GM19240 (cell line): ENCODE results near the gene TOP1.
"Not testable (repeated sequence)": the region's sequence is repeated elsewhere in the genome, so short reads cannot be mapped to it uniquely, and the experiment has no call there.

Source experiments
- DNase-seq: peaks from one replicate; pipeline ENCODE4 v3.0.0; 2011; ENCODE audit warnings: low spot score; ENCODE audit not compliant: insufficient read length

TOP1 gene

GRCh38 chr20:41126719-41127118, 98.1 kb downstream of the TOP1 start:
- no peak for DNase-seq

- DNase-seq = not testable (repeated sequence)
Measured at GRCh38 chr20:41128317-41128716, 99.7 kb downstream of the TOP1 start.

- DNase-seq = no peak
Measured at GRCh38 chr20:41131594-41132387, 103.2 kb downstream of the TOP1 start.

- not testable (repeated sequence) for DNase-seq
Measured at GRCh38 chr20:41132388-41132775, 103.8 kb downstream of the TOP1 start.

- peak; percentile 62 for DNase-seq
Measured at GRCh38 chr20:41133709-41134361, 105.2 kb downstream of the TOP1 start.

GRCh38 chr20:41134362-41135186, 106.0 kb downstream of the TOP1 start:
- no peak for DNase-seq

- no peak for DNase-seq
Measured at GRCh38 chr20:41135187-41135887, 106.7 kb downstream of the TOP1 start.

GRCh38 chr20:41135888-41136679, 107.5 kb downstream of the TOP1 start:
- no peak for DNase-seq

- DNase-seq = peak; percentile 78
Measured at GRCh38 chr20:41136680-41137613, 108.3 kb downstream of the TOP1 start, which contains the start of gene PLCG1. TSS of gene PLCG1 (plus strand) at chr20:41137543. CDS start at chr20:41137642, 99 bp downstream.

GRCh38 chr20:41137614-41138474, 109.2 kb downstream of the TOP1 start:
- no peak for DNase-seq

- no peak for DNase-seq
Measured at GRCh38 chr20:41138475-41139226, 110.0 kb downstream of the TOP1 start.

- DNase-seq = no peak
Measured at GRCh38 chr20:41139227-41140093, 110.8 kb downstream of the TOP1 start.

- DNase-seq = no peak
Measured at GRCh38 chr20:41140226-41141133, 111.9 kb downstream of the TOP1 start.

GRCh38 chr20:41141153-41141815, 112.7 kb downstream of the TOP1 start:
- DNase-seq = no peak

GRCh38 chr20:41142245-41142644, 113.6 kb downstream of the TOP1 start:
- no peak for DNase-seq
